Activated CD8-positive, alpha-beta memory T cell treated with anti-CD3 and anti-CD28 coated beads, Interleukin-2, amount 50 U/mL, for 4 hours (primary cell): ENCODE measurements around the gene DHX38.
"Not testable (repeated sequence)": the region's sequence is repeated elsewhere in the genome, so short reads cannot be mapped to it uniquely, and the experiment has no call there.

Experiments
- DNase-seq: peaks from one replicate; pipeline ENCODE4 v3.0.0-alpha.2; 2020

The DHX38 gene

GRCh38 chr16:72093448-72094265, at the start of gene DHX38, which contains the start of gene TXNL4B:
Gene DHX38 (plus strand): TSS chr16:72093847. CDS start chr16:72096158, 2,311 bp downstream.
Gene TXNL4B (minus strand): TSS chr16:72093620. CDS start chr16:72090749, 2,871 bp downstream.
- peak; percentile 87 for DNase-seq

GRCh38 chr16:72044296-72044695, 49.4 kb upstream of the DHX38 start:
- no peak for DNase-seq

- no peak for DNase-seq
Observed at GRCh38 chr16:72044825-72045359, 48.8 kb upstream of the DHX38 start.

- DNase-seq = no peak
Observed at GRCh38 chr16:72049110-72049509, 44.5 kb upstream of the DHX38 start.

GRCh38 chr16:72050769-72051464, 42.7 kb upstream of the DHX38 start:
- no peak for DNase-seq

- DNase-seq = no peak
Observed at GRCh38 chr16:72051818-72052217, 41.8 kb upstream of the DHX38 start.

GRCh38 chr16:72054254-72054847, 39.3 kb upstream of the DHX38 start, which contains the start of gene HP:
Gene HP (plus strand): TSS chr16:72054505. CDS start chr16:72054653, 148 bp downstream.
- DNase-seq = not testable (repeated sequence)

- no peak for DNase-seq
Observed at GRCh38 chr16:72055911-72056310, 37.7 kb upstream of the DHX38 start.

GRCh38 chr16:72057313-72057712, 36.3 kb upstream of the DHX38 start:
- DNase-seq = not testable (repeated sequence)

GRCh38 chr16:72059060-72059459, 34.6 kb upstream of the DHX38 start:
- DNase-seq = not testable (repeated sequence)

- no peak for DNase-seq
Observed at GRCh38 chr16:72060405-72060804, 33.2 kb upstream of the DHX38 start.

- DNase-seq = no peak
Observed at GRCh38 chr16:72061564-72061963, 32.1 kb upstream of the DHX38 start.

GRCh38 chr16:72064361-72064894, 29.2 kb upstream of the DHX38 start:
- DNase-seq = no peak

- no peak for DNase-seq
Observed at GRCh38 chr16:72066747-72067146, 26.9 kb upstream of the DHX38 start.

GRCh38 chr16:72068930-72069329, 24.7 kb upstream of the DHX38 start:
- DNase-seq = no peak

- DNase-seq = no peak
Observed at GRCh38 chr16:72072514-72073342, 20.9 kb upstream of the DHX38 start.

GRCh38 chr16:72073560-72074230, 20.0 kb upstream of the DHX38 start:
- DNase-seq = no peak

- not testable (repeated sequence) for DNase-seq
Observed at GRCh38 chr16:72075067-72075466, 18.6 kb upstream of the DHX38 start.

- not testable (repeated sequence) for DNase-seq
Observed at GRCh38 chr16:72076991-72077706, 16.5 kb upstream of the DHX38 start.

- no peak for DNase-seq
Observed at GRCh38 chr16:72083778-72084404, 9.8 kb upstream of the DHX38 start.
